ENCODE measurements around the gene CA12. TPM values are rescaled to one million over a fixed set of nuclear protein-coding genes. Genes with fewer than 3 reads are reported as not detected.
A peak's percentile ranks its signal among the peaks of the same experiment; 100 is the strongest.

The CA12 gene
- polyA plus RNA-seq, 3 donors: not detected

GRCh38 chr15:63287109-63287508, 94.5 kb downstream of the CA12 start:
- no peak overlapping the region for H3K27ac ChIP-seq (ENCODE audit: low read depth in 1 of 2, low read length in 2 of 2)
- WGBS (ENCODE audit: insufficient coverage): 95% methylated on average over 2 of the region's 2 CpGs
- H3K27me3 ChIP-seq (ENCODE audit: control insufficient read depth in 2 of 2, insufficient read depth in 2 of 2, low read length in 2 of 2): no peaks in the 10 kb centered on the region
- no peak overlapping the region for H3K9ac ChIP-seq (ENCODE audit: insufficient read depth, low read length, poor library complexity, severe bottlenecking)
- peaks cover 5% of the 10 kb centered on the region for H3K79me2 ChIP-seq (ENCODE audit: insufficient read depth, low read length)
- Mint-ChIP-seq H3K4me3 (no peak overlapping the region), H3K9me3 (no peaks in the 10 kb centered on the region), H3K4me1 (peaks cover 27% of the 10 kb centered on the region), H3K27me3 (ENCODE audit: low read depth in 3 of 3) (no peaks in the 10 kb centered on the region), H3K27ac (no peak overlapping the region), H3K36me3 (peaks cover 50 to 60% of the 10 kb centered on the region in 2 donors)
- peaks cover 3% of the 10 kb centered on the region for H4K20me1 ChIP-seq (ENCODE audit: insufficient read depth, low read length)
- H3K4me2 ChIP-seq (replicated peaks; ENCODE audit: extremely low read depth, low read length, poor library complexity, severe bottlenecking): no peak overlapping the region
- intact Hi-C loops (cut with micrococcal nuclease): loop anchor here (10.0 kb wide), 2 partner anchors 242 to 308 kb away; partner anchors contain the start of genes FBXL22 (in 1 of the 2) and TPM1 (in 1 of the 2)
- no peaks in the 10 kb centered on the region for H3K9me3 ChIP-seq (replicated peaks in 1 of 2; ENCODE audit: control insufficient read depth in 1 of 2, insufficient read depth in 1 of 2, low read length in 2 of 2)
- peaks cover 9 to 20% of the 10 kb centered on the region in 2 donors for H3K4me1 ChIP-seq (ENCODE audit: control insufficient read depth in 1 of 2, insufficient read depth in 2 of 2, low read length in 2 of 2)
- H2AFZ ChIP-seq (ENCODE audit: insufficient read depth, low read depth, low read length, poor library complexity, severe bottlenecking): no peak overlapping the region
- no peak for DNase-seq
- peaks cover 39 to 56% of the 10 kb centered on the region in 2 donors for H3K36me3 ChIP-seq (replicated peaks in 1 of 2; ENCODE audit: control insufficient read depth in 1 of 2, insufficient read depth in 2 of 2, low read length in 2 of 2)
- no peak overlapping the region for H3K4me3 ChIP-seq (replicated peaks in 1 of 3; ENCODE audit: low read depth in 2 of 3, low read length in 3 of 3)
- TF ChIP-seq CTCF (IDR thresholded peaks at IDR 0.05): no peak

GRCh38 chr15:63284335-63284734, 97.3 kb downstream of the CA12 start:
- Histone ChIP-seq H4K20me1 (ENCODE audit: insufficient read depth, low read length) (no peaks in the 10 kb centered on the region), H3K79me2 (ENCODE audit: insufficient read depth, low read length) (peaks cover 5% of the 10 kb centered on the region), H3K4me3 (replicated peaks in 1 of 3; ENCODE audit: low read depth in 2 of 3, low read length in 3 of 3) (no peak overlapping the region), H2AFZ (ENCODE audit: insufficient read depth, low read depth, low read length, poor library complexity, severe bottlenecking) (no peak overlapping the region), H3K4me2 (replicated peaks; ENCODE audit: extremely low read depth, low read length, poor library complexity, severe bottlenecking) (no peak overlapping the region), H3K27ac (ENCODE audit: low read depth in 1 of 2, low read length in 2 of 2) (peak overlapping the region in 1 of 2 donors; percentile 91), H3K9ac (ENCODE audit: insufficient read depth, low read length, poor library complexity, severe bottlenecking) (no peak overlapping the region), H3K27me3 (ENCODE audit: control insufficient read depth in 2 of 2, insufficient read depth in 2 of 2, low read length in 2 of 2) (no peaks in the 10 kb centered on the region), H3K9me3 (replicated peaks in 1 of 2; ENCODE audit: control insufficient read depth in 1 of 2, insufficient read depth in 1 of 2, low read length in 2 of 2) (no peaks in the 10 kb centered on the region), H3K4me1 (ENCODE audit: control insufficient read depth in 1 of 2, insufficient read depth in 2 of 2, low read length in 2 of 2) (peaks cover 16 to 31% of the 10 kb centered on the region in 2 donors), H3K36me3 (replicated peaks in 1 of 2; ENCODE audit: control insufficient read depth in 1 of 2, insufficient read depth in 2 of 2, low read length in 2 of 2) (peaks cover 37 to 58% of the 10 kb centered on the region in 2 donors)
- peak overlapping the region in 3 of 7 donors; percentile 37 to 86 (median 66) for H3K27ac Mint-ChIP-seq
- peak; percentile 23 to 73 (median 38) for DNase-seq
- TF ChIP-seq CTCF (IDR thresholded peaks at IDR 0.05): no peak
- H3K36me3 Mint-ChIP-seq: peaks cover 48 to 54% of the 10 kb centered on the region in 2 donors
- intact Hi-C loops (cut with micrococcal nuclease): loop anchor here (5.0 to 10.0 kb wide), 3 partner anchors 237 to 310 kb away; partner anchors contain the start of genes FBXL22 (in 1 of the 2) and TPM1 (in 1 of the 2)
- no peaks in the 10 kb centered on the region for H3K9me3 Mint-ChIP-seq
- no peaks in the 10 kb centered on the region for H3K27me3 Mint-ChIP-seq (ENCODE audit: low read depth in 3 of 3)
- WGBS (ENCODE audit: insufficient coverage): no CpG with 5 or more reads among the region's 6 CpGs
- no peak overlapping the region for H3K4me3 Mint-ChIP-seq
- H3K4me1 Mint-ChIP-seq: peaks cover 21% of the 10 kb centered on the region

Measured in CD14-positive monocyte (primary cell).